ENCODE results near the gene TMEM63A.

DNA sequence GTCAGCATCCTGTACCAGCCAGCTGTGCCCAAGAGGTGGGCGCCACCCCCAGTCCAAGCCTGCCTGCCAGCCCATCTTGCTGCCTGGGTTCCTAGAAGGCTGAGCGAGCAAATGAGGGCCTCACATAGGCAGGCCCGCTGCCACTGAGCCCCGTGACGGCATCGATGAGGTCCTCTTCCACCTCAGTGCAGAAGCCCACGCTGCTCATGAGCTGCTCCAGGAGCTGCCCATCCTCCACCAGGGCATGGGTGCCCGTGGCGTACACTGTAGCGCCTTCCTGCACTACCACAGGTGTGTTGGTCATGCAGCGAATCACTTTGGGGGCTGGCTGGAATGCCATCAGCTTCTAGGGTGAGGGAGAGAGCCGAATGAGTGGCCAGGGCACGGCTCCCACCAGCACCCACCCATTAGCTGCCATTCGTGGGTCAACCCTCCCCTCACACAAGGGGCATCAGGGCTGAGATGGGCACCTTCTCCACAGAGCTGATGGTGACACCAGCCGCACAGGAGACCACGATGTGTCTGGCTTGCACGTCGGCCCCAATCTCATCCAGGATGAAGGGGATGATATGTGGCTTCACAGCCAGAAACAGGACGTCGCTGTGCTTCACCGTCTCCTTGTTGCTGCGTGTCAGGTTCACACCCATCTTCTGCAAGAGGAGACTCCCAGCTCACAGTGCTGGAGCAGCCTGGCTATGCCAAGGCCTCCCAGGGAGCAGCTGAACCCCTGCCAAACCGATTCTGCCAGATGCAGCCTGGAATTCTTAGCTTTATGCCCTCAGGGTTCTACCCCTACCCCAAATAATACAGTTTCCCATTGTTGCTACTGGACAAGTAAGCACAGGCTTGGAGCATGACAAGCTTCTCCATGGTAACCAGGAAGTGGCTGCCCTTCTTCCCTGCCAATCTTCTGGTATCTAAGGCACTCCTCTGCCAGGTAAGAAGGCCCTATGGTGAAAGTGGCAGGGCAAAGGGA, 39.8 kb upstream of the TMEM63A start:
- TF ChIP-seq, protein P1, sequence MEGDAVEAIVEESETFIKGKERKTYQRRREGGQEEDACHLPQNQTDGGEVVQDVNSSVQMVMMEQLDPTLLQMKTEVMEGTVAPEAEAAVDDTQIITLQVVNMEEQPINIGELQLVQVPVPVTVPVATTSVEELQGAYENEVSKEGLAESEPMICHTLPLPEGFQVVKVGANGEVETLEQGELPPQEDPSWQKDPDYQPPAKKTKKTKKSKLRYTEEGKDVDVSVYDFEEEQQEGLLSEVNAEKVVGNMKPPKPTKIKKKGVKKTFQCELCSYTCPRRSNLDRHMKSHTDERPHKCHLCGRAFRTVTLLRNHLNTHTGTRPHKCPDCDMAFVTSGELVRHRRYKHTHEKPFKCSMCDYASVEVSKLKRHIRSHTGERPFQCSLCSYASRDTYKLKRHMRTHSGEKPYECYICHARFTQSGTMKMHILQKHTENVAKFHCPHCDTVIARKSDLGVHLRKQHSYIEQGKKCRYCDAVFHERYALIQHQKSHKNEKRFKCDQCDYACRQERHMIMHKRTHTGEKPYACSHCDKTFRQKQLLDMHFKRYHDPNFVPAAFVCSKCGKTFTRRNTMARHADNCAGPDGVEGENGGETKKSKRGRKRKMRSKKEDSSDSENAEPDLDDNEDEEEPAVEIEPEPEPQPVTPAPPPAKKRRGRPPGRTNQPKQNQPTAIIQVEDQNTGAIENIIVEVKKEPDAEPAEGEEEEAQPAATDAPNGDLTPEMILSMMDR (optimal IDR thresholded peaks at IDR 0.05 in 1 of 3, IDR thresholded peaks at IDR 0.05 in 1 of 3, conservative IDR thresholded peaks at IDR 0.05 in 1 of 3; ENCODE audit: extremely low read depth in 1 of 3, insufficient read depth in 2 of 3, low read length in 3 of 3), result no peak
- TF ChIP-seq EZH2 (IDR thresholded peaks at IDR 0.05; ENCODE audit: low read length), result no peak

All from keratinocyte (primary cell).